Measurements from ENCODE around the gene CEBPZOS.
A peak's percentile ranks its signal among the peaks of the same experiment; 100 is the strongest.

Gene CEBPZOS

GRCh38 chr2:37244017-37244416 is 47.7 kb downstream of the CEBPZOS start:
- DNase-seq: peak; percentile 10

GRCh38 chr2:37244755-37245154 is 48.5 kb downstream of the CEBPZOS start:
- DNase-seq: no peak

- no peak for DNase-seq
Observed at GRCh38 chr2:37246205-37246604, 49.9 kb downstream of the CEBPZOS start.

- no peak for DNase-seq
Observed at GRCh38 chr2:37250869-37251740, 54.8 kb downstream of the CEBPZOS start.

All from CD4-positive, alpha-beta T cell treated with Interleukin-4 for 4 hours (primary cell).